Erythroblast (primary cell): ENCODE results near the gene CNBD2.

Experiments used
- GATA1 ChIP-seq: IDR thresholded peaks from 2 replicates; pipeline ENCODE4 v1.6.1; 2011; ENCODE audit warnings: low read depth, mild to moderate bottlenecking, control low read depth, low read length, moderate library complexity
- POLR2A ChIP-seq: IDR thresholded peaks from 2 replicates; pipeline ENCODE4 v1.6.1; 2011; ENCODE audit warnings: mild to moderate bottlenecking, low read length

- TF ChIP-seq POLR2A (no peak), GATA1 (no peak)
These were observed 68.3 kb downstream of the CNBD2 start for GRCh38 chr20:36036688-36037087.
